K562 (cell line): ENCODE data around the gene TLCD1. TPM values are rescaled to one million over a fixed set of nuclear protein-coding genes. Genes with fewer than 3 reads are reported as not detected.

Experiments
- ARID1B ChIP-seq: fragments of 450-650 bp; IDR thresholded peaks from 2 replicates; pipeline ENCODE4 v1.6.1; 2016; ENCODE audit warnings: antibody characterized with exemption, mild to moderate bottlenecking, inconsistent platforms
- CBX8 ChIP-seq: fragments of 200-600 bp; sonication (generic); IDR thresholded peaks from 2 replicates; pipeline ENCODE4 v1.6.1; 2012; ENCODE audit warnings: borderline replicate concordance, mixed run types, low read depth, mild to moderate bottlenecking, moderate library complexity, mixed read lengths, low read length, control low read depth, inconsistent platforms; ENCODE audit not compliant: poor library complexity, severe bottlenecking; ENCODE audit errors: extremely low read depth
- DACH1 ChIP-seq: fragments of 450-650 bp; IDR thresholded peaks from 2 replicates; pipeline ENCODE4 v1.6.1; 2018; ENCODE audit not compliant: partially characterized antibody
- ETV5 ChIP-seq: sonication (generic); formaldehyde crosslinking; IDR thresholded peaks from 2 replicates; pipeline ENCODE4 v1.4.0; 2020; ENCODE audit warnings: low read depth, mild to moderate bottlenecking, missing genetic modification reagents
- FOXK2 ChIP-seq, 2 experiments: fragments of 450-650 bp; IDR thresholded peaks in 1 of 2; conservative IDR thresholded peaks in 1 of 2; 2 replicates each; pipeline ENCODE4 v1.6.1; 2016; ENCODE audit warnings: low read depth in 2 of 2, mild to moderate bottlenecking in 1 of 2
- GABPA ChIP-seq: fragments of 200-800 bp; sonication (Bioruptor generic); conservative IDR thresholded peaks from 2 replicates; pipeline ENCODE4 v1.6.1; 2016; ENCODE audit warnings: low read depth, missing genetic modification characterization, missing compliant biosample characterization
- HDAC3 ChIP-seq: fragments of 450-650 bp; IDR thresholded peaks from 2 replicates; pipeline ENCODE4 v1.6.1; 2018; ENCODE audit warnings: borderline replicate concordance, mild to moderate bottlenecking, moderate library complexity; ENCODE audit not compliant: partially characterized antibody
- MXD1 ChIP-seq: fragments of 250-450 bp; sonication (Bioruptor Pico); IDR thresholded peaks from 2 replicates; pipeline ENCODE4 v1.8.0; 2021; ENCODE audit warnings: borderline replicate concordance, mild to moderate bottlenecking, moderate library complexity; ENCODE audit not compliant: poor library complexity, severe bottlenecking
- NBN ChIP-seq: fragments of 450-650 bp; IDR thresholded peaks from 2 replicates; pipeline ENCODE4 v1.6.1; 2016; ENCODE audit warnings: low read depth, mild to moderate bottlenecking
- NEUROD1 ChIP-seq: fragments of 150-350 bp; IDR thresholded peaks from 2 replicates; pipeline ENCODE4 v1.6.1; 2014; ENCODE audit warnings: borderline replicate concordance, low read length, low read depth; ENCODE audit not compliant: partially characterized antibody
- NFIC ChIP-seq: fragments of 450-650 bp; IDR thresholded peaks from 2 replicates; pipeline ENCODE4 v1.6.1; 2017; ENCODE audit warnings: mild to moderate bottlenecking, inconsistent platforms
- NR1H2 ChIP-seq: sonication (generic); formaldehyde crosslinking; IDR thresholded peaks from 2 replicates; pipeline ENCODE4 v1.4.0; 2020; ENCODE audit warnings: mild to moderate bottlenecking, missing genetic modification reagents
- RUNX1 ChIP-seq: sonication (generic); IDR thresholded peaks from 2 replicates; pipeline ENCODE4 v1.6.1; 2016; ENCODE audit warnings: antibody characterized with exemption, low read depth
- SMARCE1 ChIP-seq: fragments of 450-650 bp; IDR thresholded peaks from 2 replicates; pipeline ENCODE4 v1.7.1; 2016; ENCODE audit warnings: mild to moderate bottlenecking
- TAL1 ChIP-seq: fragments of 450-650 bp; IDR thresholded peaks from 2 replicates; pipeline ENCODE4 v1.6.1; 2016; ENCODE audit warnings: mild to moderate bottlenecking
- XRCC4 ChIP-seq: IDR thresholded peaks from one replicate; pipeline ENCODE4 v1.6.1; 2011; ENCODE audit not compliant: insufficient read depth, insufficient read length; ENCODE audit errors: extremely low read depth
- ZNF133 ChIP-seq: fragments of 250-450 bp; sonication (Bioruptor Pico); IDR thresholded peaks from 2 replicates; pipeline ENCODE4 v1.4.0; 2020; ENCODE audit warnings: mild to moderate bottlenecking
- ZNF263 ChIP-seq: sonication (generic); formaldehyde crosslinking; IDR thresholded peaks from 2 replicates; pipeline ENCODE4 v1.8.0; 2022; ENCODE audit warnings: mild to moderate bottlenecking, missing genetic modification reagents, borderline replicate concordance
- ZNF561 ChIP-seq: fragments of 450-650 bp; formaldehyde crosslinking; conservative IDR thresholded peaks from 2 replicates; pipeline ENCODE4 v1.4.0; 2020; ENCODE audit warnings: mild to moderate bottlenecking, moderate library complexity
- ZNF583 ChIP-seq: fragments of 250-450 bp; sonication (Bioruptor Pico); IDR thresholded peaks from 2 replicates; pipeline ENCODE4 v1.4.0; 2020
- polyA plus RNA-seq, 8 experiments: library from polyadenylated mRNA; depleted of rRNA in 4 of 8; stranded (reverse) in 5 of 8; unstranded in 3 of 8; fragments of >200 nt; fragmentation: Nextera tagmentation in 2 of 8; fragmentation: Illumina TruSeq in 1 of 8; extraction: Ambion mirVana in 2 of 8; extraction: Trizol in 1 of 8; gene quantifications; 2 replicates each; pipeline versions ENCODE4 v1.2.1 to v1.2.3, GENCODE V29; 2011 to 2014; ENCODE audit warnings: inconsistent platforms in 1 of 8, missing spikeins in 1 of 8
- total RNA-seq, 7 experiments: library from RNA; depleted of rRNA in 6 of 7; stranded (reverse); fragments of >200 nt in 6 of 7; fragmentation: Illumina TruSeq in 2 of 7; extraction: Trizol in 2 of 7; gene quantifications; 2 replicates each; pipeline versions ENCODE4 v1.2.1 to v1.2.3, GENCODE V29; 2011 to 2021; ENCODE audit warnings: low replicate concordance in 1 of 7
- TF ChIP-seq, protein P1 (sequence below): sonication (generic); formaldehyde crosslinking; IDR thresholded peaks from 2 replicates; pipeline ENCODE4 v1.8.0; 2023; ENCODE audit warnings: mild to moderate bottlenecking, missing genetic modification reagents
- TF ChIP-seq, protein P2 (sequence below): fragments of 250-450 bp; sonication (Bioruptor Pico); IDR thresholded peaks from 2 replicates; pipeline ENCODE4 v1.9.0; 2021; ENCODE audit warnings: mild to moderate bottlenecking, inconsistent platforms

Gene TLCD1
- total and polyA plus RNA-seq, 9 of the 15 experiments (the other 6 are each of a cell fraction or from before 2014, with no cell fraction given), result 6.8 to 37.7 (median 21.7) TPM

- TF ChIP-seq NEUROD1 (peak; percentile 29), ARID1B (no peak), DACH1 (no peak), FOXK2 (conservative IDR thresholded peaks at IDR 0.05 in 1 of 2, IDR thresholded peaks at IDR 0.05 in 1 of 2; ENCODE audit: low read depth in 2 of 2) (no peak), RUNX1 (no peak), XRCC4 (no peak), NBN (peak; percentile 90), ZNF561 (CRISPR knock-in tag) (no peak), SMARCE1 (no peak), HDAC3 (no peak), ETV5 (CRISPR knock-in tag) (no peak), NR1H2 (CRISPR knock-in tag) (no peak), CBX8 (no peak), ZNF583 (CRISPR knock-in tag) (no peak), MXD1 (CRISPR knock-in tag) (peak; percentile 67), TAL1 (no peak), ZNF263 (CRISPR knock-in tag) (0 out of 2 replicates have a peak, but pooled peaks have one; percentile 0), NFIC (no peak), GABPA (tag) (peak; percentile 7), ZNF133 (CRISPR knock-in tag) (no peak)
- TF ChIP-seq, protein P1, sequence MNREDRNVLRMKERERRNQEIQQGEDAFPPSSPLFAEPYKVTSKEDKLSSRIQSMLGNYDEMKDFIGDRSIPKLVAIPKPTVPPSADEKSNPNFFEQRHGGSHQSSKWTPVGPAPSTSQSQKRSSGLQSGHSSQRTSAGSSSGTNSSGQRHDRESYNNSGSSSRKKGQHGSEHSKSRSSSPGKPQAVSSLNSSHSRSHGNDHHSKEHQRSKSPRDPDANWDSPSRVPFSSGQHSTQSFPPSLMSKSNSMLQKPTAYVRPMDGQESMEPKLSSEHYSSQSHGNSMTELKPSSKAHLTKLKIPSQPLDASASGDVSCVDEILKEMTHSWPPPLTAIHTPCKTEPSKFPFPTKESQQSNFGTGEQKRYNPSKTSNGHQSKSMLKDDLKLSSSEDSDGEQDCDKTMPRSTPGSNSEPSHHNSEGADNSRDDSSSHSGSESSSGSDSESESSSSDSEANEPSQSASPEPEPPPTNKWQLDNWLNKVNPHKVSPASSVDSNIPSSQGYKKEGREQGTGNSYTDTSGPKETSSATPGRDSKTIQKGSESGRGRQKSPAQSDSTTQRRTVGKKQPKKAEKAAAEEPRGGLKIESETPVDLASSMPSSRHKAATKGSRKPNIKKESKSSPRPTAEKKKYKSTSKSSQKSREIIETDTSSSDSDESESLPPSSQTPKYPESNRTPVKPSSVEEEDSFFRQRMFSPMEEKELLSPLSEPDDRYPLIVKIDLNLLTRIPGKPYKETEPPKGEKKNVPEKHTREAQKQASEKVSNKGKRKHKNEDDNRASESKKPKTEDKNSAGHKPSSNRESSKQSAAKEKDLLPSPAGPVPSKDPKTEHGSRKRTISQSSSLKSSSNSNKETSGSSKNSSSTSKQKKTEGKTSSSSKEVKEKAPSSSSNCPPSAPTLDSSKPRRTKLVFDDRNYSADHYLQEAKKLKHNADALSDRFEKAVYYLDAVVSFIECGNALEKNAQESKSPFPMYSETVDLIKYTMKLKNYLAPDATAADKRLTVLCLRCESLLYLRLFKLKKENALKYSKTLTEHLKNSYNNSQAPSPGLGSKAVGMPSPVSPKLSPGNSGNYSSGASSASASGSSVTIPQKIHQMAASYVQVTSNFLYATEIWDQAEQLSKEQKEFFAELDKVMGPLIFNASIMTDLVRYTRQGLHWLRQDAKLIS (CRISPR knock-in tag), result peak; percentile 48
- TF ChIP-seq, protein P2, sequence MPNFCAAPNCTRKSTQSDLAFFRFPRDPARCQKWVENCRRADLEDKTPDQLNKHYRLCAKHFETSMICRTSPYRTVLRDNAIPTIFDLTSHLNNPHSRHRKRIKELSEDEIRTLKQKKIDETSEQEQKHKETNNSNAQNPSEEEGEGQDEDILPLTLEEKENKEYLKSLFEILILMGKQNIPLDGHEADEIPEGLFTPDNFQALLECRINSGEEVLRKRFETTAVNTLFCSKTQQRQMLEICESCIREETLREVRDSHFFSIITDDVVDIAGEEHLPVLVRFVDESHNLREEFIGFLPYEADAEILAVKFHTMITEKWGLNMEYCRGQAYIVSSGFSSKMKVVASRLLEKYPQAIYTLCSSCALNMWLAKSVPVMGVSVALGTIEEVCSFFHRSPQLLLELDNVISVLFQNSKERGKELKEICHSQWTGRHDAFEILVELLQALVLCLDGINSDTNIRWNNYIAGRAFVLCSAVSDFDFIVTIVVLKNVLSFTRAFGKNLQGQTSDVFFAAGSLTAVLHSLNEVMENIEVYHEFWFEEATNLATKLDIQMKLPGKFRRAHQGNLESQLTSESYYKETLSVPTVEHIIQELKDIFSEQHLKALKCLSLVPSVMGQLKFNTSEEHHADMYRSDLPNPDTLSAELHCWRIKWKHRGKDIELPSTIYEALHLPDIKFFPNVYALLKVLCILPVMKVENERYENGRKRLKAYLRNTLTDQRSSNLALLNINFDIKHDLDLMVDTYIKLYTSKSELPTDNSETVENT, result 0 out of 2 replicates have a peak, but pooled peaks have one; percentile 8
Observed at GRCh38 chr17:28744104-28744971, 18.3 kb upstream of the TLCD1 start (continued).
